HG03066 (cell line): Measurements from ENCODE around the gene EIF2B4.

Source experiments
- ATAC-seq: cut with Tn5 transposase; IDR thresholded peaks from one replicate; pipeline ENCODE4 v1.9.1; 2021; ENCODE audit warnings: low read depth; ENCODE audit not compliant: unreplicated experiment

Gene EIF2B4

GRCh38 chr2:27370026-27370815 lies at the start of gene EIF2B4, which contains the start of gene SNX17:
Gene EIF2B4 (minus strand): TSS chr2:27370338. CDS start chr2:27370314, 24 bp downstream.
Gene SNX17 (plus strand): TSS chr2:27370616. CDS start chr2:27370744, 128 bp downstream.
- ATAC-seq: peak; percentile 85

- no peak for ATAC-seq
Observed at GRCh38 chr2:27416151-27416550, 46.0 kb upstream of the EIF2B4 start.

- no peak for ATAC-seq
Observed at GRCh38 chr2:27412419-27413152, 42.4 kb upstream of the EIF2B4 start.

GRCh38 chr2:27409321-27410073 lies 39.4 kb upstream of the EIF2B4 start, which contains the start of gene PPM1G:
Gene PPM1G (minus strand): TSS chr2:27409591. CDS start chr2:27409422, 169 bp downstream.
- ATAC-seq: peak; percentile 88

GRCh38 chr2:27408601-27409320 lies 38.6 kb upstream of the EIF2B4 start:
- ATAC-seq: peak; percentile 21

GRCh38 chr2:27407798-27408491 lies 37.8 kb upstream of the EIF2B4 start:
- ATAC-seq: no peak

- ATAC-seq: no peak
Observed at GRCh38 chr2:27400348-27401135, 30.4 kb upstream of the EIF2B4 start.

- no peak for ATAC-seq
Observed at GRCh38 chr2:27398962-27399361, 28.8 kb upstream of the EIF2B4 start.

- ATAC-seq: no peak
Observed at GRCh38 chr2:27393225-27393624, 23.1 kb upstream of the EIF2B4 start.

GRCh38 chr2:27390822-27391679 lies 20.9 kb upstream of the EIF2B4 start:
- ATAC-seq: no peak

GRCh38 chr2:27381577-27382181 lies 11.5 kb upstream of the EIF2B4 start:
- no peak for ATAC-seq

GRCh38 chr2:27380626-27381545 lies 10.7 kb upstream of the EIF2B4 start, which contains the start of gene ZNF513:
Gene ZNF513 (minus strand): TSS chr2:27380734. CDS start chr2:27380526, 208 bp downstream.
- peak; percentile 85 for ATAC-seq

GRCh38 chr2:27379836-27380625 lies 9.9 kb upstream of the EIF2B4 start:
- ATAC-seq: peak; percentile 11

GRCh38 chr2:27379383-27379835 lies 9.3 kb upstream of the EIF2B4 start:
- ATAC-seq: no peak

GRCh38 chr2:27378809-27379290 lies 8.7 kb upstream of the EIF2B4 start:
- ATAC-seq: no peak
